GM12801 (cell line): ENCODE measurements around the gene CREBRF.

Experiments used
- CTCF ChIP-seq: IDR thresholded peaks from one replicate; pipeline ENCODE4 v1.5.1; 2011; ENCODE audit warnings: control low read depth; ENCODE audit not compliant: insufficient read length; ENCODE audit errors: extremely low read depth

Gene CREBRF

GRCh38 chr5:173152547-173152946 lies 96.4 kb downstream of the CREBRF start:
- TF ChIP-seq CTCF: no peak

GRCh38 chr5:173153842-173154241 lies 97.7 kb downstream of the CREBRF start:
- no peak for TF ChIP-seq CTCF

GRCh38 chr5:173155912-173156311 lies 99.8 kb downstream of the CREBRF start:
- TF ChIP-seq CTCF: no peak

- no peak for TF ChIP-seq CTCF
Measured at GRCh38 chr5:173158366-173158765, 102.2 kb downstream of the CREBRF start.

- TF ChIP-seq CTCF: no peak
Measured at GRCh38 chr5:173159256-173159655, 103.1 kb downstream of the CREBRF start.

GRCh38 chr5:173161148-173161547 lies 105.0 kb downstream of the CREBRF start:
- no peak for TF ChIP-seq CTCF

GRCh38 chr5:173163219-173163618 lies 107.1 kb downstream of the CREBRF start:
- TF ChIP-seq CTCF: no peak
